Endothelial cell (in vitro differentiated cells): ENCODE measurements around the gene RASD2. TPM values are rescaled to one million over a fixed set of nuclear protein-coding genes. Genes with fewer than 3 reads are reported as not detected.
"Not testable (repeated sequence)": the region's sequence is repeated elsewhere in the genome, so short reads cannot be mapped to it uniquely, and the experiment has no call there.

ENCODE experiments used
- DNase-seq: peaks from one replicate; pipeline ENCODE4 v3.0.0; 2021; ENCODE audit warnings: low spot score
- H3K27ac Mint-ChIP-seq: one replicate; pipeline ENCODE4 v1.8.0; 2021; ENCODE audit warnings: mixed read lengths, inconsistent platforms; ENCODE audit not compliant: unreplicated experiment
- H3K27me3 Mint-ChIP-seq: one replicate; pipeline ENCODE4 v1.8.0; 2021; ENCODE audit warnings: mild to moderate bottlenecking, moderate library complexity, mixed read lengths, inconsistent platforms; ENCODE audit not compliant: unreplicated experiment
- H3K36me3 Mint-ChIP-seq: one replicate; pipeline ENCODE4 v1.8.0; 2021; ENCODE audit warnings: mild to moderate bottlenecking, low read depth, mixed read lengths, inconsistent platforms; ENCODE audit not compliant: unreplicated experiment
- H3K4me1 Mint-ChIP-seq: one replicate; pipeline ENCODE4 v1.8.0; 2021; ENCODE audit warnings: mild to moderate bottlenecking, mixed read lengths, inconsistent platforms; ENCODE audit not compliant: unreplicated experiment
- H3K4me3 Mint-ChIP-seq: one replicate; pipeline ENCODE4 v1.8.0; 2021; ENCODE audit warnings: mild to moderate bottlenecking, mixed read lengths, inconsistent platforms; ENCODE audit not compliant: unreplicated experiment
- H3K9me3 Mint-ChIP-seq: one replicate; pipeline ENCODE4 v1.8.0; 2021; ENCODE audit warnings: mixed read lengths, inconsistent platforms; ENCODE audit not compliant: unreplicated experiment
- CTCF ChIP-seq: fragments of 200-600 bp; sonication (generic); IDR thresholded peaks from one replicate; pipeline ENCODE4 v1.5.0; 2021; ENCODE audit warnings: antibody characterized with exemption; ENCODE audit not compliant: unreplicated experiment
- total RNA-seq: library from RNA; stranded (reverse); fragmentation: NEBNext Ultra II Directional; extraction: Animal tissue kit (Norgen Biotek cat#: 25700); gene quantifications from one replicate; pipeline ENCODE4 v1.2.1, GENCODE V29; 2021; ENCODE audit not compliant: unreplicated experiment

RASD2 gene
- total RNA-seq, 1 donor from 2014 or later = not detected

DNA sequence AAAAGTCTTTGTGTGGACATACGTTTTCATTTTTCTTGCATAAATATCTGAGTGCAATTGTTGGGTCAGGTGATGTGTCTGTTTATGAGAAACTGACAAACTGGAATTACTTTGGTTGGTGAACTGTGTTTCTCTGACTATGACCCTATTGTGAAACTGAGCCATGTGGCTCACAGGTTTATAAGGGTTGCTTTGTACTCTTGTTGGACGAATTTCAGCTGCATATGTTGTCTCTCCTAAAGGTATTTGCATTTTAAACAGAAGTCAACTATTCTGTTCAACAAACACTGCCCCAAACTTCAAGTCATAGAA is 34.4 kb upstream of the RASD2 start:
- no peak overlapping the region for H3K4me3 Mint-ChIP-seq
- no peaks in the 10 kb centered on the region for H3K9me3 Mint-ChIP-seq
- no peak for TF ChIP-seq CTCF
- H3K27me3 Mint-ChIP-seq = no peaks in the 10 kb centered on the region
- no peak for DNase-seq
- no peaks in the 10 kb centered on the region for H3K36me3 Mint-ChIP-seq
- no peaks in the 10 kb centered on the region for H3K4me1 Mint-ChIP-seq
- H3K27ac Mint-ChIP-seq = no peak overlapping the region

GRCh38 chr22:35507851-35508250 is 32.8 kb upstream of the RASD2 start:
- not testable (repeated sequence) for H3K36me3 Mint-ChIP-seq, H3K27me3 Mint-ChIP-seq

DNA sequence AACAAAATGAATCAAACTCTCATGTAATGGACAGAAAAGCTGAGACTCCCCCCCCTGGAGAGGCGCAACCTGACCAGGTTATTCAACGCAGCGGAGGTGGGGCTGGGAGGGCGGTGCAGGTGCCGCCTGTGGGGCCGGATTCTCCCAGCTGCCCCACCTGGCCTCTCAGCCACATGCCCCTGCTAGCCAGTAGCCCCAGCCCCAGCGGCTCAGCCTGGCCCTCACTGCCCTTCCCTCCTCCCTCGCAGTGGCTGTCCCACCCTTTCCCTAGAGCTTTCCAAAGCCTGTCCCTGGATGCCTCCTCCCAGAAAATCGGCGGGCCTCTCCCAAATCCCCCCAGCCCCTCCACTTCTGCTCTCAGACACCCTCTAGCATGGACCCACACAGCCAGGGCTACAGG is 31.2 kb upstream of the RASD2 start:
- H3K27me3 Mint-ChIP-seq = peaks cover 7% of the 10 kb centered on the region
- no peaks in the 10 kb centered on the region for H3K9me3 Mint-ChIP-seq
- H3K4me3 Mint-ChIP-seq = no peak overlapping the region
- no peaks in the 10 kb centered on the region for H3K36me3 Mint-ChIP-seq
- H3K4me1 Mint-ChIP-seq = no peaks in the 10 kb centered on the region
- no peak for TF ChIP-seq CTCF
- no peak overlapping the region for H3K27ac Mint-ChIP-seq
- no peak for DNase-seq

More at GRCh38 chr22:35507851-35508250, 32.8 kb upstream of the RASD2 start:
- H3K27ac Mint-ChIP-seq, DNase-seq, H3K4me3 Mint-ChIP-seq, H3K9me3 Mint-ChIP-seq, H3K4me1 Mint-ChIP-seq: not testable (repeated sequence)

- TF ChIP-seq CTCF = no peak
- Mint-ChIP-seq H3K9me3 (no peaks in the 10 kb centered on the region), H3K27ac (no peak overlapping the region), H3K4me1 (no peaks in the 10 kb centered on the region), H3K36me3 (no peaks in the 10 kb centered on the region), H3K4me3 (no peak overlapping the region), H3K27me3 (peaks cover 7% of the 10 kb centered on the region)
- no peak for DNase-seq
Measured at GRCh38 chr22:35509960-35510359, 30.7 kb upstream of the RASD2 start.

GRCh38 chr22:35510481-35510934 is 30.1 kb upstream of the RASD2 start:
- no peaks in the 10 kb centered on the region for H3K36me3 Mint-ChIP-seq
- DNase-seq = no peak
- H3K27me3 Mint-ChIP-seq = peaks cover 7% of the 10 kb centered on the region
- no peaks in the 10 kb centered on the region for H3K4me1 Mint-ChIP-seq
- no peak overlapping the region for H3K4me3 Mint-ChIP-seq
- no peak overlapping the region for H3K27ac Mint-ChIP-seq
- no peaks in the 10 kb centered on the region for H3K9me3 Mint-ChIP-seq
- TF ChIP-seq CTCF = no peak

GRCh38 chr22:35510951-35511350 is 29.7 kb upstream of the RASD2 start:
- Mint-ChIP-seq H3K9me3 (no peaks in the 10 kb centered on the region), H3K27me3 (peaks cover 7% of the 10 kb centered on the region), H3K36me3 (no peaks in the 10 kb centered on the region), H3K4me1 (no peaks in the 10 kb centered on the region), H3K4me3 (no peak overlapping the region), H3K27ac (no peak overlapping the region)
- no peak for TF ChIP-seq CTCF
- no peak for DNase-seq
